T-helper 2 cell treated with Interferon-gamma antibody and Interleukin-4, amounts not matched to agents 100 ng/mL and 5 ng/mL, for 36 hours (primary cell): ENCODE results near the gene EEF1A2. TPM values are rescaled to one million over a fixed set of nuclear protein-coding genes. Genes with fewer than 3 reads are reported as not detected.

Experiments
- total RNA-seq: library from RNA; stranded (reverse); gene quantifications from 2 replicates; pipeline ENCODE4 v1.2.3, GENCODE V29; 2022

The EEF1A2 gene
- total RNA-seq, 1 donor from 2014 or later: 0.45 TPM

Other genes with a start within 250 kb of the EEF1A2 start
- not detected in 2 replicates for gene NKAIN4, start 244.6 kb downstream of the EEF1A2 start, total RNA-seq
- 84.0 and 84.9 TPM in 2 replicates for gene ARFGAP1, start 226.3 kb downstream of the EEF1A2 start, total RNA-seq
- gene COL20A1, start 205.9 kb downstream of the EEF1A2 start, total RNA-seq: not detected in 2 replicates
- not detected in 2 replicates for gene CHRNA4, start 137.7 kb downstream of the EEF1A2 start, total RNA-seq
- gene KCNQ2, start 26.4 kb downstream of the EEF1A2 start, total RNA-seq: 0.05 and 0.11 TPM in 2 replicates
- gene PPDPF, start 21.7 kb upstream of the EEF1A2 start, total RNA-seq: 159 and 167 TPM in 2 replicates
- gene PTK6, start 38.3 kb upstream of the EEF1A2 start, total RNA-seq: 1.1 and 1.2 TPM in 2 replicates
- gene SRMS, start 48.7 kb upstream of the EEF1A2 start, total RNA-seq: not detected in 2 replicates
- gene FNDC11, start 55.1 kb upstream of the EEF1A2 start, total RNA-seq: 0.64 and 0.66 TPM in 2 replicates
- gene HELZ2, start 75.2 kb upstream of the EEF1A2 start, total RNA-seq: 46.4 and 47.7 TPM in 2 replicates
- 16.3 and 17.4 TPM in 2 replicates for gene GMEB2, start 128.0 kb upstream of the EEF1A2 start, total RNA-seq
- gene STMN3, start 154.3 kb upstream of the EEF1A2 start, total RNA-seq: 25.9 and 27.3 TPM in 2 replicates
- 49.5 and 52.4 TPM in 2 replicates for gene RTEL1, start 159.2 kb upstream of the EEF1A2 start, total RNA-seq
- not detected in 2 replicates for gene TNFRSF6B, start 197.6 kb upstream of the EEF1A2 start, total RNA-seq
- 63.3 and 66.8 TPM in 2 replicates for gene ARFRP1, start 208.9 kb upstream of the EEF1A2 start, total RNA-seq
- gene ZGPAT, start 209.0 kb upstream of the EEF1A2 start, total RNA-seq: 41.6 and 44.2 TPM in 2 replicates
- 185 and 193 TPM in 2 replicates for gene LIME1, start 237.6 kb upstream of the EEF1A2 start, total RNA-seq
- 102 and 113 TPM in 2 replicates for gene SLC2A4RG, start 240.7 kb upstream of the EEF1A2 start, total RNA-seq